HTR-8/SVneo (cell line): Measurements from ENCODE around the gene ANKFY1.
"Not testable (repeated sequence)": the region's sequence is repeated elsewhere in the genome, so short reads cannot be mapped to it uniquely, and the experiment has no call there.

ENCODE experiments used
- DNase-seq: peaks from one replicate; pipeline ENCODE4 v3.0.0; 2011; ENCODE audit warnings: low spot score, mixed read lengths; ENCODE audit not compliant: insufficient read length
- FAIRE-seq: peaks from 2 replicates; lab custom pipeline; 2011; peaks lifted over from hg19 to GRCh38; lab: Jason Lieb, UNC

Gene ANKFY1

DNA sequence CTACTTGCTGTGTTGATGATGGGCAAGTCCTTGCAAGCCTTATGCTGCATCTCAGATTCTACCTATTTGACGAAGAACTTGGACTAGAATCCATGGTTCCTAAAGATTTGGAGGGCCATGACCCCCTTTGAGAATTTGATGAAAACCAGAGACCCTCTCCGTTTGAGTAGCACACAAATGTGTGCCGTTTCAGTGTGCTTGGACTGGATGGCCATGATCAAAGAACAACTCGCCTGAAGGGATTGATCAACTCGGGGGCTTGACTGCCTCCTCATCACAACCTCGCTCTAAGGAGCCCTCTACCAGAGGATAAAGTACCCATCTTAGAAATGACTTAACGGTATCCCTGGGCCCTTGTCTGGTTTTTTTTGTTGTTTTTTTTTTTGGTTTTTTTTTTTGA is 2.8 kb upstream of the ANKFY1 start:
- DNase-seq: no peak

DNA sequence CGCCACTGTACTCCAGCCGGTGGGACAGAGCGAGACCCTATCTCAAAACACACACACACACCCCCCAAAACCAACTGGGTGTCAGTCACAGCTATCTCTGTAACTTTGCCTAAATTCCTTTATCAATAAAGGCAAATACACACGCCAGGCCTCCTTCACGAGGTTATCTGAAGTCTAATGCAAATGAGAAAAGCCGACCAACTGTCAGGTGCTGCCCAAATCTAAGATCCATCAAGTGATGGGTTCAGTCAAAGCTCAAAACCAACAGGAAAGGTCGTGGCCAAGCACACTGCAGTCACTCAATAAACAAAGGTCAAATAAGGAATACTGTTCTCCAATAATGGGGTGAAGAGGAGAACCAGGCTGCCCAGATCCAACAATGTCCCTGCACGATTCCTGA is 1.1 kb downstream of the ANKFY1 start:
- DNase-seq: no peak
- FAIRE-seq: no peak

More for the DNA sequence above, 2.8 kb upstream of the ANKFY1 start:
- FAIRE-seq: no peak

DNA sequence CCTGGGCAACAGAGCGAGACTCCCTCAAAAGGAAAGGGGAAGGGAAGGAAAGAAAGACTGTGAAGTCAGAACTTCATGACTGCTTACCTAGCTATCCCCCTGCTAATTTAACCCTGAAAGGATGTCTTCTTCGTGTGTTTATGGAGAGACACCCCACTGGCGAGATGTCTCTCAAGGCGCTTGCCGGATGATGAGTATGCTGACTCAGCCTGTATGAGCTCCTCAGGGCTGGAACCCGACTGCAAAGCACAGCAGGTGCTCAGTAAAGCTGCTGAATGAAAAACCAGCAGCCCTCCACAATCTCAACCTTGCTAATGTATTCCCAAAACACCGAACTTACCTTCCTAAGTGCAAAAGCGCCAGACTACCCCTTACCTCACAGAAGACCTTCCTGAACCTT is 2.3 kb downstream of the ANKFY1 start:
- FAIRE-seq (no peak), DNase-seq (no peak)

DNA sequence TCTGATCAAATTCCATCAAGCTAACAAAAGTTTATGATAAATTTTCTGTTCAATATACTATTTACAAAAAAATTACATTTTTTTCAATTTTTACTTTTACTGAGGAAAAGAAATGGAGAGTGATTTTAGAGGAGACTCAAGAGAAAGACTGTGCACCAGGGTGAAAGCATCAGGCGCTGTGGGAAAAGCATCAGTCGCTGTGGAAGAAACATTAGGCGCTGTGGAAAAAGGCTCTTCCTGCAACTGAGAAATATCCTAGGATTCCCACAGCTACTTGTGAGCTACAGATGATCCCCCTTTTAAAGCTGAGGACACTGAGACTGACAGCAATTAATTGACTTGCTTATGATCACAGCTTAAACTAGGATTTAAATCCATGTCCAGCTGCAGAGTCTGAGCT is 4.9 kb downstream of the ANKFY1 start:
- FAIRE-seq (no peak), DNase-seq (no peak)

DNA sequence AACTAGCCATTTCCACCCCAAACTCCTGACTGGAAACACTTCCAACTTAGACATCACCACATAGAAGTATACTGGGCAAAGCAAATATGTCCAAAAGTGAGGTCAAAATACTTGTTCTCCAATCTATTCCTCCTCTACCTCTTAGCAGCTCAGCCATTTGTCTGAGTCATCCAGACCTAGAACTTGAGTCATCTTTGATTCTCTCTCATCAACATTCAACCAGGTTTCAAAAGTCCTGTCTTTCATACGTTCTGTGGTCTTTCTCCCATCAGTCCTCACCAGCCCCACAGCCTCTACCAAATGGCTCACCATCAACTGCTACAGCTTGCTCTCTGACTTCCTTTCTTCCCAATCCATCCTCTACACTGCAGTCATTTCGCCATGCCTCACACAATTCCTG is 6.8 kb downstream of the ANKFY1 start:
- FAIRE-seq: no peak
- DNase-seq: no peak

DNA sequence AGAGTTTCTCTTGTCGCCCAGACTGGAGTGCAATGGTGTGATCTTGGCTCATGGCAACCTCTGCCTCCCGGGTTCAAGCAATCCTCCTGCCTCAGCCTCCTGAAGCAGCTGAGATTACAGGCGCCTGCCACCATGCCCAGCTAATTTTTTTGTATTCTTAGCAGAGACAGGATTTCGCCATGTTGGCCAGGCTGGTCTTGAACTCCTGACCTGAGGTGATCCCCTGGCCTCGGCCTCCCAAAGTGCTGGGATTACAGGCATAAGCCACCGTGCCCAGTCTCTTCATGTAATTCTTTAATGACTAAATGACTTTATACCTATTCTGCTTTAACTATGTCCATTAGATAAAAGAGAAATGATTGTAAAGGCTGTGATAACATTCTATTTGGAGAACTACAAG is 8.5 kb downstream of the ANKFY1 start:
- FAIRE-seq, DNase-seq: not testable (repeated sequence)

DNA sequence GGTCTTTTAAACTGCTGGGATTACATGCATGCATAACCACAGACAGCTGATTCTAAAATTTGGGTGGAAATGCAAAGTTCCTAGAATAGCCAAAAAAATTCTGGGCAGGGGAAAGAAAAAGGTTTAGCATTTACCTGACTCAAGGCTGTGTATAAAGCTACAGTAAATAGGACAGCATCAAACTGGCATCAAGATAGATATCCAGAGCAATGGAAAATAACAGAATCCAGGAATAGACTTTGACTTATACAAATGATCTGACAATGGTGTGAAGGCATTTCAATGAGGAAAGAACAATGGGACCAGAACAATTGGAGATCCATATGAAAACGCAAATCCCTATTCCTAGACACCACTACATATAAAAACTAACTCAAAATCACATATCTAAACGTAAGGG is 12.9 kb downstream of the ANKFY1 start:
- FAIRE-seq (no peak), DNase-seq (no peak)

DNA sequence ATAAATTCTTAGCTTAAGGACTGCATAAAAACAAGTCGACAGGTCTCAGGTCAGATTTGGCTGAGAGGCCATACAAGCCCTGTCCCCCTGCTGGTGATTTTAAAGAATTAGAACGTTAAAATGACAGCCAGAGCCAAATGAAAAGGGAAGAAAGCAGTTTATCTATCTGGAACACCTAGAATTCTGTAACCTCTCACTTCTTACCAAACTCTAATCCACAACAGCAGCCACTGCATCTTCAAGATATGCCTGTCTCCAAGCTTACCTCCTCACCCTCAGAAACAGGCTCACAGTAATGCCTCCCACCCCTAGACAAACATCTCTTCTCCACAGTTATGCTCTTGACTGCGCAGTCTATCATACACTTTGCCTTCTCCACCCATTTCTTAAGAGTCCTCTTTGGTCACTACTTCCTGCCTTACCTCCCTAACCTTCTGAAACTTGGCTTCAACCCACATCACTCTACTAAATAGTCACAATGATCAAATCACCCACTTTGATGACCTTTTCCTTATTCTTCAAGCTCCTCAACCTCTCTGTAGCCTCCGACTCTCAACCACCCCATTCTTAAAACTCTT is 14.2 kb downstream of the ANKFY1 start:
- FAIRE-seq (no peak), DNase-seq (peak; percentile 53)

DNA sequence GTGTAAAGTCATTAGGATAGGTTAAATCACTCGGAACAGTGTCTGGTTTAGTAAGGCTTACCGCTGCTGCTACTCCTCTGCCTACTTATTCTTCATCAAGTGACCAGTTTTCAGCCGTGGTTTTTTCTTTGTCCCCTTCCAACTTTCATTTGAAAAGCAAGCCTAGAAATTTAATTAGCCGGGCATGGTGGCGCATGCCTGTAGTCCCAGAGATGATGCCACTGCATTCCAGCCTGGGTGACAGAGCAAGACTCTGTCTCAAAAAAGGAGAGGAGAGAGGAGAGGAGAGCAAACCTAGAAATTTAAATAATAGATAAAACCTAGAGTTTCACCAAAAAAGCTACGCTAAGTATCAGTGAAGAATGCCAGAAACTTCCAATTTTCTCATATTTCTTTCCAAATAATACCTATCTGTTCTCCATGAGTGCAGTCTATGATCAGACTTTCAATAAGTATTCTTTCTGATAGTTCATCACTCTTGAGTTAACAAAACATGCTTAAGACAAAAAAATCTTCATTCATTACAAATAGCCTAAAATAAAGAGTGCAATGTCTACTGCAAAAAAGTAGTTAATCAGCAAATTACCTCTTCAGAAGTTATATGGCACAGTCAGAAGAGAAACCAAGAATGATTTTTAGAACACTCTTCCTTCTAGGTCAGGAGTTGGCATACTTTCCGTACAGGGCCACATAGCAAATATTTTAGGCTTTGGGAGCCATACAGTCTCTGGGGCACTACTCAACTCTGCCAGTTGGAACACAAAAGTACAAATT is 15.1 kb downstream of the ANKFY1 start:
- no peak for DNase-seq

DNA sequence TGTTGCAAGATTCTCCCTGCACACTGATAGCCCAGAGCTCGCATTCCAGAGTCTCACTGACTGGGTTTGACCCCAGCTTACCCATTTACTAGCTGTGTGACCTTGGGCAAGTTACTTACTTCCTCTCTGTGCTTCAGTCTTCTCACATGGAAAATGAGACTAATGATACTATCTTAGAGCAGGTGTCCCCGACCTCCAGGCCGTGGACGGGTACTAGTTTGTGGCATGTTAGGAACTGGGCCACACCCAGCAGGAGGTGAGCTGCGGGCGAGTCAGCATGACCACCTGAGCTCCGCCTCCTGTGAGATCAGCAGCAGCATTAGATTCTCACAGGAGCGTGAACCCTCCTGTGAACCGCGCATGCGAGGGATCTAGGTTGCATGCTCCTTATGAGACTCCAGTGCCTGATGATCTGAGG is 15.8 kb downstream of the ANKFY1 start:
- no peak for FAIRE-seq
- no peak for DNase-seq

More for the DNA sequence above, 15.1 kb downstream of the ANKFY1 start:
- FAIRE-seq: no peak

DNA sequence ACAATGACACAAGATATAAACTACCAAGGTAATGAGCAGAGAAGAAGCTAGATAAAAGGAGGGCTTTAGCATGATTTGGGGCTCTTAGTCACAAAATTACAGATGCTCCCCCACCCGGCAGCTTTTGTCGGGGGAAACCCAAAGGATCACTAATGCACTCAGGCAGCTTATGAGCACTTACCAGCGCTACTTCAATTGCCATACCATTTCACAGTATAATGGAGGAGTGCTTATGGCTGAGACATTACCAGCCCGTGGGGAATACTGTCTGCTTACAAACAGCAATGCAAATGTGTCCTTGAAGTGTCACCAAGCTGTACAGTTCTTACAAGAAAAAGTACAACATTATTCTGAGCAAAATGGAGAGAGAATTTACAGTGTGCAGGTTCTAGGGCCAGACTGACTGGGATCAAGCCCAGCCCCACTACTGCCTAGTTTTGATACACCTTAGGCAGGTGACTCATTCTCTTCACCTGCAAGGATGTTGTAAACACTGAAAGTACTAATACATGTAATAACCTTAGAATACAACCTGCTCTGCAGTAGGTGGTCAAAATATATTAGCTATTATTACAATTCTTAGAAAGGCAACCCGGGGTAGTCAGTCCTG is 16.3 kb downstream of the ANKFY1 start:
- no peak for FAIRE-seq

DNA sequence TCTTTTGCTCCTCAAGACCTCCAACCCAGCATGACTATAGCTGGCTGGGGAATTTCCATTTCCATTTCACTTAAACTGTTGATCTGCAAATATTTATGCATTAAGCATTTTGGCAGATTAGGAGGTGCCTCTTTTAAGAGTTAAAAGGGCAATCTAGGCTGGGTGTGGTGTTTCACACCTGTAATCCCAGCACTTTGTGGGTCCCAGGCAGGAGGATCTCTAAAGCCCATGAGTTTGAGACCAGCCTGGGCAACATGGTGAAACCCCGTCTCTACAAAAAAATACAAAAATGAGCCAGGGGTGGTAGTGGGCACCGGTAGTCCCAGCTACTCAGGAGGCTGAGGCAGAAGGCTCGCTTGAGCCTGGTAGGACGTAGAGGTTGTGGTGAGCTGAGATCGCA is 17.1 kb downstream of the ANKFY1 start:
- DNase-seq (no peak), FAIRE-seq (no peak)

More for the DNA sequence above, 16.3 kb downstream of the ANKFY1 start:
- DNase-seq: no peak

DNA sequence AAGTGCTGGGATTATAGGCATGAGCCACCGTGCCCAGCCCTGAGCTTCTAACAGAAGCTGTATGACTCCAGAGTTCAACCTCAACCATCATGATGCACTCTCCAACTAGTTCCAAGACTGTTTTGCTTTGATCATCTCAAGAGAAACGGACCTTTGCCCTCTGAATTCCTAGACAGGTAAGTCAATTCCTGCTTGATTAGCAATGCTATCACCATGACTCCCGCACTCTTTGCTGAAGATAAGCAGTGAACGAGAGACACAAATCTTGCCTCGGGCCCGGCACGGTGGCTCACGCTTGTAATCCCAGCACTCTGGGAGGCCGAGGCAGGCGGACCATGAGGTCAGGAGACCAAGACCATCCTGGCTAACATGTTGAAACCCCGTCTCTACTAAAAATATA is 22.2 kb downstream of the ANKFY1 start:
- DNase-seq: no peak
- no peak for FAIRE-seq

DNA sequence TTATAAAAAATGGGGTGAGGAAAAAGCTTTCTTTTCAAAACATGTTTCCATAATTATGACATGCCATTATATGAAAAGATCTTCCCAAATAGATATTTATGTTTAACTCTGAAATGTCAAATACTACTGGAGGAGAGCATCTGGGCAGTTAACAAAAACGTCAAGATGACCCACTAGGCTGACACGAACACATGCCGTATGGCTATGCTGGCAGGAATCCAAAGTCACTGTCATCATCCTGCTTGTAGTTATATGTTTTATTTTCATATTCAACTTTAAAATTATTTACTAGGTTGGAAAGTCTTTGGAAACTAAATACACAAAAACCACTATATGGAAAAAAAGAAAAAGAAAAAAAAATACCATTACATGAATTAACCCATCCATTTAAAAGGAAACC is 27.3 kb downstream of the ANKFY1 start:
- no peak for DNase-seq
- no peak for FAIRE-seq

DNA sequence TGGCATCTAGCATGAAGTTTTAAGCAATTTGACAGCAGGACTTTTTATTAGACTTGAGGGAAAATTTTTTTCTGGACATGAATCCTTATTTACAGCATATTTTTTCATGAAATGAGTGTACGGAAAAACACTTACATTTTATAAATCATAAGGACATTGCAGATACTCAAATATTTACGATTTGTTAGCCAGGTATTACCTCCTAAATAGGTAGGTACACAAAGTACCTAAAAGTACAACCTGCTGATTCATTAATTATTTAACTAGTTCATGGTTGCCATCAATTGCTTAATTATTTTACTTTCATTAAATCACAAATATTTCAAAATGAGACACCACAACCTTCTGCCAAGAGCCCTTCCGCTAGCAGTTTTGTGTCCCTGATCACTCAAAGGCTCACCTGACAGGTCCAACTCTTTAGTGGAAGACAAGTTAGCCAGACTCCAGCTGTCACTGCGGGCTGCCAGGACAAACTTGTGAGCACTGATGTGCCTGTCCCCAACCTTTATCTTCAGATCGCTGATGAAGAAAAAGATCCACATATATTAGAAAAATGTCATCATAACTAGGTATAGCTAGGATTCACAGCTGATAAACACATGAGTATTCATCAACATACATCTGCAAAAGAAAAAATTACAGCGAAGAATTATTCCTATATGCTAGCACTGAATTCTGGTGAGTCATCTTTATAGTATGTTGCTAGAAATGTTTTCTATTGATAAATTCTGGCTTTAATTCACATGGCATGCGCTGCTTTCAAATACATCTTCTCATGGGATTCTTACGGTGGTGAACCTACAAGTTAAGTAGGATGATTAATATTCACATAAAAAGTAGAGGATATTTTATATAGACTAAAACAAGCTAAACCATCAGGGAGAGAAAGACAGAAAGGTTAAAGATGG is 28.2 kb downstream of the ANKFY1 start:
- DNase-seq: no peak

DNA sequence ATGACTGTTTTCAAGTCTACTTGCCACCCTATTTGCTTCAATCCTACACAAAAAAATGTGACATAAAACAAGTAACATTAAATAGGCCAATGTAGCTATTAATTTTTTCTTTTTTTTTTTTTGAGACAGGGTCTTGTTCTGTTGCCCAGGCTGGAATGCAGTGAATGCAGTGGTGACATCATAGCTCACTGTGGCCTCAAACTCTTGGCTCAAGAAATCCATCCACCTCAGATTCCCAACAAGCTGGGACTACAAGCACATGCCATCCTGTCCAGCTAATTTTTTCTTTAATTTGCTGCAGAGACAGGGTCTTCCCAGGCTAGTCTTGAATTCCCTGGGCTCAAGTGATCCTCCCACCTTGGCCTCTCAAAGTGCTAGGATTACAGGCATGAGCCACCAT is 29.4 kb downstream of the ANKFY1 start:
- no peak for DNase-seq
- no peak for FAIRE-seq

More for the DNA sequence above, 28.2 kb downstream of the ANKFY1 start:
- FAIRE-seq: no peak

DNA sequence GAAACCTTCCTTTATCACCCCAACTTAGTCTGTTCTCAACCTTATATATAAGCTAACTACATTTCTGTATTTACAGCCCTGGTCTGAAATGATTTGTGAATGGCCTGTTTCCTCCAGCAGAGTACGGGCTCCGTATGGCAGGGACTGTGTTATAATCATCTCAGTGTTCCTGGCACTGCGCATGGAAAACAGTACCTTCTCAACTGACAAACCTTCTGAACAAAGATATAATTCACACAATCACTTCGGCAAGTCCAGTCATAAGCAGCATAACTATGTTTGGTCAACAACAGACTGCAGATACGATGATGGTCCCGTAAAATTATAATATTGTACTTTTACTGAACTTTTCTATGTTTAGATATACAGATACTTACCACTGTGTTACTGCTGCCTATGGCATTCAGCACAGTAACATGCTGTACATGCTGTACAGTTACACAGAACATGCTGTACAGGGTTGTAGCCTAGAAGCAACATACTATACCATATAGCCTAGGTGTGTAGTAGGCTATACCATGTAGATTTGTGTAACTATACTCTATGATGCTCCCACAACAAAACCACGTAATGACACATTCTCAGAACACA is 30.0 kb downstream of the ANKFY1 start:
- FAIRE-seq (peak; percentile 79), DNase-seq (no peak)

DNA sequence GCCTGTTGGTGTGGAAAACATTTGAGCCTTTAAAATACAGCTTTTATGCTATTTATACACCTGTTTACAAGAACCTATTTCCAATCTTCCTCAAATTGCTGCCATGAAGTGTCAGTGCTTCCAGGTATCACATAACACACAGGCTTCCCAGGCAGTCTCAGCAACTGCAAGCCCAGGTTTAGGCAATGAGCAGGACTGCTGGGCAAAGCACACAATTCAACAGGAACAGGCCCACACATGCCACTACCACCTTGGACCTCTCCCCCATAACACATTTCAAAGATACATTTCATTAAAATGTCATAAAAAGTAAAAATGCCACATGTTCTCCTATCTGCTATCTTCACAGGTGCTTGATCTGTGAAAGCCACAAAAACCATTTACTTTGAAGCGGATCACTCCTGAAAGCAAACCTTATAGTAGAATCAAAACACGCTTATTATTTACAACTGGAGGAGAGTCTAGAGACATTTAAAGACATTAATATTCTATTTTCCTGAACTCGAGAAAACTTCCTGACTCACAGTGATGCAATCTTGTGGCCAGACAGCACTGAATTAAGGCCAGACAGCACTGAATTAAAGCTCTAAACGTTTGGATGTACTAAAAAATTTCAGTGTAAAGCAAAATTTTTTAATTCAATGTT is 31.5 kb downstream of the ANKFY1 start:
- no peak for FAIRE-seq
- DNase-seq: no peak

DNA sequence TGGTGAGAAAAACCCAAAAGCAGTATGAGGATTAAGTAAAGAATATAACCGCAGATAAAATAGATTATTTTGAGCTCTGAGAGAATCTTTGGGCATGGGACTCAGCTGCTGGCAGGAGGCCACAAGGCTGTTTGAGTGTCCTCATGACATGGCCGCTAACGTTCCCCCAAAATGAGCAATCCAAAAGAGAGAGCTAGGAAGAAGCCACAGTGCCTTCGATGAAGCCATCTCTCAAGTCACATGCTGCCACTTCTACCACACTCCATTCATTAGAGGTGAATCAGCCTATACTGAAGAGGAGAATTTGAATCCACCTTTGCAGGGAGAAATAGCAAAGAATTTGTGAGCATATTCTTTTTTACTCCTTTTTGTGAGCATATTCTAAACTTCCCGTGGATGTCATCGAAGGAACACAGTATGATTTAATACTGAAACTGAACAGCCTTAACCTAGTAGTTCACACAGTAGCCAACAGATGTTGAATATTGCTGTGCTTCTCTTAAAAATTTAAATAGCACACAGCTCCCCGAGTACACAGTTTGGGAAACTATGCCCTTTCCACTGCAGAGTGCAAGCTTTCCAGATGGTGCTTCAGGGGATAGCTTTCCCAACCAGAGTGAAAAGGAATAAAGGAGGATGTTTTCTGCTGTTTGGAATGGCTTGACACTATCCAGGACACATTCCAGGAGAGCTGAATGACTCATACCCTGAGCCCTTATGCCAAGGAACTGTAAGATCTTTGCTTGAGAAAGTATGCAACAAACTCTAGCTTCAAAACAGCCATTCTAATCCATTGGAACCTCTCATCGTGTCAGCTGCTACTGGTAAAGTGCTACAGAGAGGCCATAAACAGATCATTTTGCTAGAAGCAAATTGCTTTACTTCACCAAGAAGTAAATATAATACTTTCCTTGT is 33.9 kb downstream of the ANKFY1 start:
- DNase-seq (peak; percentile 90), FAIRE-seq (peak; percentile 54)
